Cardiac muscle cell (in vitro differentiated cells and primary cell): Measurements from ENCODE around the gene SUDS3. TPM values are rescaled to one million over a fixed set of nuclear protein-coding genes. Genes with fewer than 3 reads are reported as not detected.
A peak's percentile ranks its signal among the peaks of the same experiment; 100 is the strongest.
"Not testable (repeated sequence)": the region's sequence is repeated elsewhere in the genome, so short reads cannot be mapped to it uniquely, and the experiment has no call there.

Source experiments
- DNase-seq, 2 donors: peaks; one replicate each; pipeline versions ENCODE4 v3.0.0 to v3.0.0-alpha.2; 2010 to 2017; ENCODE audit warnings: low read depth in 1 of 2, low spot score in 1 of 2
- H3K27ac ChIP-seq: fragments of 200-600 bp; sonication (generic); 2 replicates; pipeline ENCODE4 v1.5.1; 2016
- H3K27me3 ChIP-seq: fragments of 200-600 bp; sonication (generic); 2 replicates; pipeline ENCODE4 v1.6.0; 2016; ENCODE audit warnings: control low read depth
- H3K36me3 ChIP-seq: fragments of 200-600 bp; sonication (generic); 2 replicates; pipeline ENCODE4 v1.5.1; 2016; ENCODE audit warnings: control low read depth
- H3K4me1 ChIP-seq: fragments of 200-600 bp; sonication (generic); 2 replicates; pipeline ENCODE4 v1.8.1; 2017; ENCODE audit warnings: low read depth, mild to moderate bottlenecking, mixed run types
- H3K4me3 ChIP-seq: fragments of 200-600 bp; sonication (generic); 2 replicates; pipeline ENCODE4 v1.5.1; 2016; ENCODE audit warnings: mild to moderate bottlenecking
- H3K9me3 ChIP-seq: fragments of 200-600 bp; sonication (generic); 2 replicates; pipeline ENCODE4 v1.5.1; 2017; ENCODE audit warnings: low read depth, mild to moderate bottlenecking, control low read depth
- CTCF ChIP-seq: IDR thresholded peaks from 2 replicates; pipeline ENCODE4 v1.5.1; 2012; ENCODE audit warnings: low read depth, mild to moderate bottlenecking, low read length
- polyA plus RNA-seq: library from polyadenylated mRNA; unstranded; fragments of >200 nt; fragmentation: Nextera tagmentation; extraction: Ambion mirVana; gene quantifications from 2 replicates; pipeline ENCODE4 v1.2.1, GENCODE V29; 2016
- total RNA-seq: library from RNA; depleted of rRNA; stranded (reverse); fragments of >200 nt; gene quantifications from 2 replicates; pipeline ENCODE4 v1.2.3, GENCODE V29; 2016

Gene SUDS3
- total and polyA plus RNA-seq, 2 experiments from 2014 or later, result 33.8 to 44.7 TPM

DNA sequence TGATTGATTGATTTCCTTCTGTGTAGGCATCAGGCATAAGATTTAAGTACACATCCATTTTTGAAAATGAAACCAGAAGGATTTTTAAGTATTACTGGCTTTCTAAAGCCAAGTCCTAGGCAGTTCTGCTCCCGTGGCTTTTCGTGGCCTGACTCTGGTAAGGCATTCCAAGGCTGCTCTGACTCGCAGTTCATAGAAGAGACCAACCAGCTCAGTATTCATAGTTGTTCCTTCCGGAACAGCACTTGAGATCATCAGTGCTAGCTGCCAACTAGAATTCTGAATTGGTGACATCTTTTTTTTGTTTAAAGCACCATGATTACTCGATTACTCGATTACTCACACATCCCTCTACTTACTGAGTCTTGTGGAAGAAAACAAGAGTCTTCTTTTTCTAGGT lies 25.9 kb downstream of the SUDS3 start:
- H3K9me3 ChIP-seq, result no peaks in the 10 kb centered on the region
- H3K27ac ChIP-seq, result no peak overlapping the region
- DNase-seq, result peak in 1 of 2 donors; percentile 45
- no peaks in the 10 kb centered on the region for H3K4me1 ChIP-seq
- TF ChIP-seq CTCF, result no peak
- no peak overlapping the region for H3K4me3 ChIP-seq
- peaks cover 51% of the 10 kb centered on the region for H3K36me3 ChIP-seq
- H3K27me3 ChIP-seq, result no peaks in the 10 kb centered on the region

- Histone ChIP-seq H3K27me3 (no peaks in the 10 kb centered on the region), H3K9me3 (no peaks in the 10 kb centered on the region), H3K27ac (no peak overlapping the region), H3K4me3 (no peak overlapping the region), H3K36me3 (peaks cover 43% of the 10 kb centered on the region), H3K4me1 (no peaks in the 10 kb centered on the region)
- TF ChIP-seq CTCF, result peak; percentile 72
- DNase-seq, result peak; percentile 71 to 76
Observed at GRCh38 chr12:118404876-118405521, 28.6 kb downstream of the SUDS3 start.

- not testable (repeated sequence) for H3K27ac ChIP-seq, H3K9me3 ChIP-seq, H3K4me1 ChIP-seq, H3K4me3 ChIP-seq, H3K27me3 ChIP-seq, DNase-seq
- H3K36me3 ChIP-seq, result peaks cover 45% of the 10 kb centered on the region
Observed at GRCh38 chr12:118408241-118408640, 31.9 kb downstream of the SUDS3 start.

GRCh38 chr12:118409834-118410233 lies 33.5 kb downstream of the SUDS3 start:
- DNase-seq, result no peak
- H3K4me3 ChIP-seq, result no peak overlapping the region
- H3K9me3 ChIP-seq, result no peaks in the 10 kb centered on the region
- no peaks in the 10 kb centered on the region for H3K4me1 ChIP-seq
- peaks cover 51% of the 10 kb centered on the region for H3K36me3 ChIP-seq
- H3K27ac ChIP-seq, result no peak overlapping the region
- no peak for TF ChIP-seq CTCF
- H3K27me3 ChIP-seq, result no peaks in the 10 kb centered on the region

GRCh38 chr12:118417942-118418341 lies 41.6 kb downstream of the SUDS3 start:
- Histone ChIP-seq H3K4me3 (no peak overlapping the region), H3K27me3 (no peaks in the 10 kb centered on the region), H3K36me3 (peaks cover 19% of the 10 kb centered on the region), H3K4me1 (no peaks in the 10 kb centered on the region), H3K27ac (no peak overlapping the region), H3K9me3 (no peaks in the 10 kb centered on the region)
- DNase-seq, result no peak
- no peak for TF ChIP-seq CTCF

DNA sequence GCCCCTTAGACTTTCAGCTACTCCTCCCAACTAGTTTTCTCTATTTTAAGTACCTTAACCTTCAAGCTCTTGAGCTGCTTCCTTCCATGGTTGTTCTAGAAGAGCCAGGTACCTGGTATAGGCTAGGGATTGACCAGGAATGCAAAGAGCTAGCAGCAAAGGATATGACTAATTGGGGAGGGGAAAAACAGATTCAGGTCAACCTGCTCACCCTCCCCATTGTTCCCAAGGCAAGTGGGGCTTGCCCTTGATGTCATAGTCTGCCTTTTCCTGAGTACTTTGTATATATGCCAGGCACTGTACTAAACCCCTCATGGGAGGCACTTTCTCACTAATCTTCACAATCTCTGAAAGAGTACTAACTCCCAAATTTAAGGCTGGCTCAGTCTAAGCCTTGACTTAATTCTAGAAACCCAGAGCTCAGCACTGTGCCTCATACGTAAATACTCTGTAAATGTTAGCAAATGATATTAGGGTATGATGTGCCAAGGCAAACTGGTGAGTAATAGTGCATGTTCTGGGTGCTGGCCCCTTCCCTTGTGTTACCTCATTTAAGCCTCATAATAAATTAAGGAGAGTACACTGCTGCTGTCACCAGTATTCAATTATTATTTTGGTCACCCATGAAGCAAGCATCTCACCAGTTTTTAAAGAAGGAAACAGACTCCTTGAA lies 42.2 kb downstream of the SUDS3 start:
- H3K36me3 ChIP-seq, result peaks cover 13% of the 10 kb centered on the region
- TF ChIP-seq CTCF, result no peak

More for the DNA sequence above, 42.2 kb downstream of the SUDS3 start:
- no peak for DNase-seq
- Histone ChIP-seq H3K4me3 (no peak overlapping the region), H3K27ac (no peak overlapping the region), H3K4me1 (no peaks in the 10 kb centered on the region), H3K27me3 (no peaks in the 10 kb centered on the region), H3K9me3 (no peaks in the 10 kb centered on the region)
